Stimulated activated CD8-positive, alpha-beta memory T cell treated with anti-CD3 and anti-CD28 coated beads, Interleukin-7, amount 100 ng/mL, for 48 hours (primary cell): Measurements from ENCODE around the gene KIF5A.

ENCODE experiments used
- DNase-seq, 2 donors: peaks; one replicate each; pipeline ENCODE4 v3.0.0-alpha.2; 2020; ENCODE audit warnings: low read depth in 1 of 2; ENCODE audit errors: extremely low read depth in 1 of 2

KIF5A gene

GRCh38 chr12:57604992-57605810 is 55.4 kb downstream of the KIF5A start:
- DNase-seq: no peak

- no peak for DNase-seq
Observed at GRCh38 chr12:57605811-57606311, 56.0 kb downstream of the KIF5A start.

GRCh38 chr12:57606399-57606798 is 56.6 kb downstream of the KIF5A start:
- no peak for DNase-seq

GRCh38 chr12:57606821-57607220 is 57.0 kb downstream of the KIF5A start:
- no peak for DNase-seq

GRCh38 chr12:57607958-57608663 is 58.3 kb downstream of the KIF5A start:
- DNase-seq: no peak

GRCh38 chr12:57609101-57609780 is 59.4 kb downstream of the KIF5A start:
- no peak for DNase-seq

- no peak for DNase-seq
Observed at GRCh38 chr12:57609781-57610553, 60.1 kb downstream of the KIF5A start.

GRCh38 chr12:57610554-57611107 is 60.8 kb downstream of the KIF5A start:
- no peak for DNase-seq

GRCh38 chr12:57611108-57611826 is 61.4 kb downstream of the KIF5A start, which contains the start of gene ARHGEF25:
Gene ARHGEF25, plus strand, starts transcription at chr12:57611435. Its CDS starts 460 bp downstream, at chr12:57611895.
- no peak for DNase-seq

GRCh38 chr12:57611827-57612710 is 62.2 kb downstream of the KIF5A start:
- DNase-seq: no peak

GRCh38 chr12:57612711-57613426 is 63.0 kb downstream of the KIF5A start:
- DNase-seq: no peak

- no peak for DNase-seq
Observed at GRCh38 chr12:57613427-57614109, 63.7 kb downstream of the KIF5A start.

GRCh38 chr12:57614178-57614947 is 64.5 kb downstream of the KIF5A start:
- no peak for DNase-seq

- no peak for DNase-seq
Observed at GRCh38 chr12:57614948-57615500, 65.2 kb downstream of the KIF5A start.

- no peak for DNase-seq
Observed at GRCh38 chr12:57615637-57616036, 65.8 kb downstream of the KIF5A start.

GRCh38 chr12:57616383-57617101 is 66.7 kb downstream of the KIF5A start:
- DNase-seq: no peak
